ENCODE measurements around the gene INSIG2.

GRCh38 chr2:118145806-118146205 is 57.5 kb downstream of the INSIG2 start:
- TF ChIP-seq EZH2 (IDR thresholded peaks at IDR 0.05; ENCODE audit: borderline replicate concordance) (no peak), CTCF (IDR thresholded peaks at IDR 0.05; ENCODE audit: poor library complexity) (no peak)

All from hepatocyte (in vitro differentiated cells).